GM12878 (cell line): Measurements from ENCODE around the gene CFAP54. TPM values are rescaled to one million over a fixed set of nuclear protein-coding genes. Genes with fewer than 3 reads are reported as not detected.

Experiments
- ATAC-seq: fragments of 200-7000 bp; cut with Tn5 transposase; 3 replicates; pipeline ENCODE4 v1.9.1; 2020; ENCODE audit warnings: mild to moderate bottlenecking, moderate library complexity
- BruUV-seq: library from RNA; stranded (reverse); fragments of 400-500 nt; replicated peaks from 2 replicates; lab custom pipeline; 2021; lab: Mats Ljungman, UMichigan
- CTCF ChIA-PET: fragments of 300-600 bp; sonication (Branson Sonifier 250); formaldehyde crosslinking; extraction: SDS; loops from one replicate; lab custom pipeline; 2021; ENCODE audit warnings: inconsistent platforms; lab: Yijun Ruan, JAX
- POLR2A ChIA-PET: fragments of 350-600 bp; formaldehyde crosslinking; extraction: SDS; loops from one replicate; lab custom pipeline; 2021; ENCODE audit warnings: inconsistent platforms; lab: Charles Lee
- RAD21 ChIA-PET: fragments of 300-600 bp; sonication (Branson Sonifier 250); formaldehyde crosslinking; loops from one replicate; lab custom pipeline; 2023; ENCODE audit warnings: antibody characterized with exemption; ENCODE audit not compliant: unreplicated experiment; lab: Charles Lee
- SMC1A ChIA-PET: fragments of 300-600 bp; sonication (Branson Sonifier 250); formaldehyde crosslinking; loops from one replicate; lab custom pipeline; 2023; ENCODE audit not compliant: unreplicated experiment, uncharacterized antibody; lab: Charles Lee
- DNase-seq: peaks from one replicate; pipeline ENCODE4 v3.0.0-alpha.2; 2011; ENCODE audit warnings: low read depth, low spot score
- FAIRE-seq: peaks from 3 replicates; lab custom pipeline; 2011; peaks lifted over from hg19 to GRCh38; lab: Jason Lieb, UNC
- H2AFZ ChIP-seq: 2 replicates; pipeline ENCODE4 v1.6.0; 2011; ENCODE audit warnings: low read depth, low read length, control low read depth; ENCODE audit not compliant: control insufficient read depth
- H3K27ac ChIP-seq: 2 replicates; pipeline ENCODE4 v1.5.1; 2011; ENCODE audit warnings: control low read depth; ENCODE audit not compliant: control insufficient read depth, insufficient read depth
- H3K27me3 ChIP-seq, 2 experiments: replicated peaks in 1 of 2; 2 replicates each; pipeline versions ENCODE4 v1.6.0 to v1.6.1; 2011; ENCODE audit warnings: low read length in 1 of 2; ENCODE audit not compliant: control insufficient read depth in 2 of 2, insufficient read depth in 2 of 2
- H3K36me3 ChIP-seq, 2 experiments: 2 replicates each; pipeline ENCODE4 v1.5.1; 2011; ENCODE audit warnings: low read length in 1 of 2; ENCODE audit not compliant: control insufficient read depth in 2 of 2, insufficient read depth in 2 of 2
- H3K4me1 ChIP-seq: 2 replicates; pipeline ENCODE4 v1.6.1; 2011; ENCODE audit warnings: mild to moderate bottlenecking, low read length, moderate library complexity, mixed read lengths; ENCODE audit not compliant: control insufficient read depth, insufficient read depth
- H3K4me2 ChIP-seq: 2 replicates; pipeline ENCODE4 v1.6.0; 2011; ENCODE audit warnings: control low read depth; ENCODE audit not compliant: control insufficient read depth, insufficient read depth
- H3K4me3 ChIP-seq: fragments of 200-600 bp; sonication (generic); 2 replicates; pipeline ENCODE4 v1.5.1; 2016
- H3K79me2 ChIP-seq: 2 replicates; pipeline ENCODE4 v1.6.0; 2011; ENCODE audit warnings: low read length; ENCODE audit not compliant: control insufficient read depth, insufficient read depth
- H3K9ac ChIP-seq: 2 replicates; pipeline ENCODE4 v1.8.0; 2011; ENCODE audit warnings: low read length, control low read depth, mixed read lengths; ENCODE audit not compliant: control insufficient read depth, insufficient read depth
- H3K9me3 ChIP-seq: replicated peaks from 3 replicates; pipeline ENCODE4 v1.5.1; 2011; ENCODE audit warnings: mild to moderate bottlenecking, low read length; ENCODE audit not compliant: control insufficient read depth, insufficient read depth
- H4K20me1 ChIP-seq: 2 replicates; pipeline ENCODE4 v1.6.0; 2011; ENCODE audit not compliant: control insufficient read depth, insufficient read depth
- CREB1 ChIP-seq: IDR thresholded peaks from 2 replicates; pipeline ENCODE4 v1.6.1; 2012; ENCODE audit warnings: low read depth, mild to moderate bottlenecking, inconsistent platforms
- EP300 ChIP-seq, 2 experiments: fragments of 150-350 bp in 1 of 2; IDR thresholded peaks; 2 replicates each; pipeline ENCODE4 v1.6.1; 2011 to 2012; ENCODE audit warnings: low read depth in 2 of 2, low read length in 2 of 2, borderline replicate concordance in 1 of 2, improper control_type of control experiment in 1 of 2, inconsistent platforms in 1 of 2; ENCODE audit not compliant: control insufficient read depth in 1 of 2
- ETV6 ChIP-seq, 2 experiments: fragments of 450-650 bp in 1 of 2; IDR thresholded peaks in 1 of 2; conservative IDR thresholded peaks in 1 of 2; 2 replicates each; pipeline ENCODE4 v1.6.1; 2014; ENCODE audit warnings: antibody characterized with exemption in 1 of 2, borderline replicate concordance in 1 of 2, low read depth in 1 of 2, mild to moderate bottlenecking in 1 of 2, moderate library complexity in 1 of 2
- FOXM1 ChIP-seq: IDR thresholded peaks from 2 replicates; pipeline ENCODE4 v1.6.1; 2012; ENCODE audit warnings: low read depth, mild to moderate bottlenecking, inconsistent platforms, low read length, moderate library complexity
- HDGF ChIP-seq: fragments of 450-650 bp; IDR thresholded peaks from 2 replicates; pipeline ENCODE4 v1.6.1; 2016; ENCODE audit warnings: antibody characterized with exemption
- MTA2 ChIP-seq: fragments of 450-650 bp; IDR thresholded peaks from 2 replicates; pipeline ENCODE4 v1.6.1; 2016; ENCODE audit warnings: low read depth, mild to moderate bottlenecking, moderate library complexity
- MTA3 ChIP-seq: IDR thresholded peaks from 2 replicates; pipeline ENCODE4 v1.6.1; 2012; ENCODE audit warnings: low read length, inconsistent platforms, borderline replicate concordance
- NFIC ChIP-seq: IDR thresholded peaks from 2 replicates; pipeline ENCODE4 v1.6.1; 2012; ENCODE audit warnings: low read depth, mild to moderate bottlenecking, inconsistent platforms, low read length, moderate library complexity
- RELA ChIP-seq: fragments of 450-650 bp; IDR thresholded peaks from 2 replicates; pipeline ENCODE4 v1.8.0; 2014; ENCODE audit warnings: borderline replicate concordance; ENCODE audit not compliant: partially characterized antibody
- TARDBP ChIP-seq: IDR thresholded peaks from 2 replicates; pipeline ENCODE4 v1.6.1; 2016; ENCODE audit warnings: borderline replicate concordance
- YBX1 ChIP-seq: fragments of 450-650 bp; IDR thresholded peaks from 2 replicates; pipeline ENCODE4 v1.6.1; 2016; ENCODE audit warnings: antibody characterized with exemption
- YY1 ChIP-seq: IDR thresholded peaks from 2 replicates; pipeline ENCODE4 v1.6.1; 2011; ENCODE audit warnings: low read depth, mild to moderate bottlenecking, low read length
- ZNF24 ChIP-seq: fragments of 450-650 bp; IDR thresholded peaks from 2 replicates; pipeline ENCODE4 v1.6.1; 2017; ENCODE audit warnings: antibody characterized with exemption, mild to moderate bottlenecking
- ZNF274 ChIP-seq: IDR thresholded peaks from one replicate; pipeline ENCODE4 v1.8.0; 2011; ENCODE audit not compliant: insufficient read length, insufficient read depth
- WGBS: methylation state at CpG from one replicate; pipeline ENCODE4 v1.1.6; 2016; ENCODE audit warnings: low lambda C conversion rate; ENCODE audit not compliant: insufficient replicate concordance, insufficient coverage; ENCODE audit errors: missing lambda C conversion rate; 5-methylcytosine and 5-hydroxymethylcytosine counted together
- in situ Hi-C: fragments of 300-500 bp; cut with MboI; formaldehyde crosslinking; loops from 9 replicates; pipeline ENCODE4 v1.14.3; 2018; ENCODE audit warnings: mixed read lengths
- intact Hi-C: fragments of 100-400 bp; cut with micrococcal nuclease; formaldehyde crosslinking; loops from one replicate; pipeline ENCODE4 v1.14.2; 2022; ENCODE audit not compliant: unreplicated experiment
- polyA plus RNA-seq, 11 experiments: library from polyadenylated mRNA; depleted of rRNA in 4 of 11; unstranded in 6 of 11; stranded (reverse) in 5 of 11; fragments of >200 nt; fragmentation: Nextera tagmentation in 4 of 11; fragmentation: Illumina TruSeq in 1 of 11; extraction: Ambion mirVana in 4 of 11; extraction: Trizol in 1 of 11; gene quantifications; 1 replicate in 1 of 11; 2 replicates in 10 of 11; pipeline versions ENCODE4 v1.2.1 to v1.2.3, GENCODE V29; 2011 to 2016; ENCODE audit warnings: inconsistent platforms in 2 of 11, missing spikeins in 2 of 11, low read depth in 1 of 11
- total RNA-seq, 4 experiments: library from RNA; depleted of rRNA in 3 of 4; stranded (reverse); fragments of >200 nt in 3 of 4; fragmentation: Illumina TruSeq in 1 of 4; extraction: Trizol in 1 of 4; gene quantifications; 2 replicates each; pipeline versions ENCODE4 v1.2.1 to v1.2.3, GENCODE V29; 2013 to 2021
- TF ChIP-seq, protein P1 (sequence below): fragments of 150-350 bp; IDR thresholded peaks from 2 replicates; pipeline ENCODE4 v1.6.1; 2014; ENCODE audit warnings: mild to moderate bottlenecking, low read depth, low read length
- TF ChIP-seq, protein P2 (sequence below): fragments of 450-650 bp; IDR thresholded peaks from 2 replicates; pipeline ENCODE4 v1.6.1; 2016; ENCODE audit warnings: mild to moderate bottlenecking
- TF ChIP-seq, protein P3 (sequence below): fragments of 450-650 bp; IDR thresholded peaks from 2 replicates; pipeline ENCODE4 v1.6.1; 2017; ENCODE audit warnings: mild to moderate bottlenecking, low read depth, inconsistent platforms; ENCODE audit not compliant: poor library complexity, severe bottlenecking

The CFAP54 gene
- total and polyA plus RNA-seq, 10 of the 15 experiments (the other 5 are each of a cell fraction or from before 2014, with no cell fraction given), result 0.19 to 1.5 (median 0.56) TPM

DNA sequence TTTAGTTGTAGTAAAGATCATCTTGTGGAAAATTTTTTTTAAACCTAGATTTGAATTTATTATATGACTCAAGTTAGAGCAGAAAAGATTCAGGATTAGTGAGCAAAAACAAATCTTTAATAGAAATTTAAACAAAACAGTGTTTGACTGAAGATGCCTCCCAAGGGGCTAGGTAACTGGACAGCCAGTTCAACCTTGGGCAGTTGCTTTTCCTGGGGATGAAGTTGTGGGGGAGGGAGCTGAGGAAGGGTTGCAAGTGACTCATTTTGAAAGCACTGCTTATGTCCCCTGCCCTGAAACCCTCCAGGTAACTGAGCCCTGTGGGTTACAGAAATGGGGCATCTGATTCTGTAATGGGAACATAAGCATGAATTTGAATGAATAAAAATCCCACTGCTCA is 13.1 kb downstream of the CFAP54 start (continued):
- TF ChIP-seq, protein P1, sequence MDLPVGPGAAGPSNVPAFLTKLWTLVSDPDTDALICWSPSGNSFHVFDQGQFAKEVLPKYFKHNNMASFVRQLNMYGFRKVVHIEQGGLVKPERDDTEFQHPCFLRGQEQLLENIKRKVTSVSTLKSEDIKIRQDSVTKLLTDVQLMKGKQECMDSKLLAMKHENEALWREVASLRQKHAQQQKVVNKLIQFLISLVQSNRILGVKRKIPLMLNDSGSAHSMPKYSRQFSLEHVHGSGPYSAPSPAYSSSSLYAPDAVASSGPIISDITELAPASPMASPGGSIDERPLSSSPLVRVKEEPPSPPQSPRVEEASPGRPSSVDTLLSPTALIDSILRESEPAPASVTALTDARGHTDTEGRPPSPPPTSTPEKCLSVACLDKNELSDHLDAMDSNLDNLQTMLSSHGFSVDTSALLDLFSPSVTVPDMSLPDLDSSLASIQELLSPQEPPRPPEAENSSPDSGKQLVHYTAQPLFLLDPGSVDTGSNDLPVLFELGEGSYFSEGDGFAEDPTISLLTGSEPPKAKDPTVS, result no peak
- TF ChIP-seq RELA (no peak), MTA3 (peak; percentile 73; the same call in 1 of the 2 replicates), YY1 (no peak)

DNA sequence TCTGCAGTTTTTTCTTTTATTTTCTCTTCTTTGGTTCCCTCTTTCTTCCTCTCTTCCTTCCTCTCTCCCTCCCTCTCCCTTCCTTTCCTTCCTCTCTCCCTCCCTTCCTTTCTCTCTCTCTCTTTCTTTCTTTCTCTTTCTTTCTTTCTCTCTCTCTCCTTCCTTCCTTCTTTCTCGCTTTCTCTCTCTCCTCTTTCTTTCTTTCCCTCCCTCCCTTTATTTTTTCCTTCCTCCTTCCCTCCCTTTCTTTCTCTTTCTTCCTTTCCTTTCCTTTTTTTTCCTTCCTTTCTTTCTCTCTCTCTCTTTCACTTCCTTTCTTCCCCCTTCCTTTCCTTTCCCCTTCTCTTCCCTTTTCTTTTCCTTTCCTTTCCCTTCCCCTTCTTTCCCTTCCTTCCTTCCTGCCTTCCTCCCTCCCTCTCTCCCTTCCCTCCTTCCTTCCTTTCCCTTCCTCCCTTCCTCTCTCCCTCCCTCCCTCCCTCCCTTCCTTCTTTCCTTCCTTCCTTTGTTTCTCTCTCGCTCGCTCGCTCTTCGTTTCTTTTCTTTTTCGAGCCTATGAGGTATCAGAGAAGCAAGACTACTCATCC is 13.7 kb downstream of the CFAP54 start:
- in situ Hi-C loops (no loop called here), intact Hi-C loops (loop anchor here (1.0 to 5.0 kb wide), 2 partner anchors 46 to 102 kb away; no protein-coding TSS in a partner anchor)
- peak overlapping the region; percentile 62 for H3K27ac ChIP-seq
- TF ChIP-seq EP300 (IDR thresholded peaks at IDR 0.05; ENCODE audit: borderline replicate concordance in 1 of 2, control insufficient read depth in 1 of 2, low read depth in 2 of 2, low read length in 2 of 2), result no peak
- TF ChIP-seq ZNF24, result no peak
- no peak for TF ChIP-seq ZNF274
- no peak for TF ChIP-seq TARDBP
- TF ChIP-seq NFIC, result no peak
- TF ChIP-seq HDGF, result 0 out of 2 replicates have a peak, but pooled peaks have one; percentile 69
- TF ChIP-seq FOXM1, result no peak
- TF ChIP-seq, protein P2, sequence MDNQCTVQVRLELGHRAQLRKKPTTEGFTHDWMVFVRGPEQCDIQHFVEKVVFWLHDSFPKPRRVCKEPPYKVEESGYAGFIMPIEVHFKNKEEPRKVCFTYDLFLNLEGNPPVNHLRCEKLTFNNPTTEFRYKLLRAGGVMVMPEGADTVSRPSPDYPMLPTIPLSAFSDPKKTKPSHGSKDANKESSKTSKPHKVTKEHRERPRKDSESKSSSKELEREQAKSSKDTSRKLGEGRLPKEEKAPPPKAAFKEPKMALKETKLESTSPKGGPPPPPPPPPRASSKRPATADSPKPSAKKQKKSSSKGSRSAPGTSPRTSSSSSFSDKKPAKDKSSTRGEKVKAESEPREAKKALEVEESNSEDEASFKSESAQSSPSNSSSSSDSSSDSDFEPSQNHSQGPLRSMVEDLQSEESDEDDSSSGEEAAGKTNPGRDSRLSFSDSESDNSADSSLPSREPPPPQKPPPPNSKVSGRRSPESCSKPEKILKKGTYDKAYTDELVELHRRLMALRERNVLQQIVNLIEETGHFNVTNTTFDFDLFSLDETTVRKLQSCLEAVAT, result peak; percentile 57; the same call in 1 of the 2 replicates
- TF ChIP-seq CREB1, result no peak
- no peak for TF ChIP-seq RELA
- TF ChIP-seq ETV6 (conservative IDR thresholded peaks at IDR 0.05 in 1 of 2, IDR thresholded peaks at IDR 0.05 in 1 of 2; ENCODE audit: borderline replicate concordance in 1 of 2, low read depth in 1 of 2), result no peak
- 0 out of 2 replicates have a peak, but pooled peaks have one; percentile 77 for TF ChIP-seq YBX1
- peak; percentile 44 for TF ChIP-seq MTA2
- TF ChIP-seq, protein P3, sequence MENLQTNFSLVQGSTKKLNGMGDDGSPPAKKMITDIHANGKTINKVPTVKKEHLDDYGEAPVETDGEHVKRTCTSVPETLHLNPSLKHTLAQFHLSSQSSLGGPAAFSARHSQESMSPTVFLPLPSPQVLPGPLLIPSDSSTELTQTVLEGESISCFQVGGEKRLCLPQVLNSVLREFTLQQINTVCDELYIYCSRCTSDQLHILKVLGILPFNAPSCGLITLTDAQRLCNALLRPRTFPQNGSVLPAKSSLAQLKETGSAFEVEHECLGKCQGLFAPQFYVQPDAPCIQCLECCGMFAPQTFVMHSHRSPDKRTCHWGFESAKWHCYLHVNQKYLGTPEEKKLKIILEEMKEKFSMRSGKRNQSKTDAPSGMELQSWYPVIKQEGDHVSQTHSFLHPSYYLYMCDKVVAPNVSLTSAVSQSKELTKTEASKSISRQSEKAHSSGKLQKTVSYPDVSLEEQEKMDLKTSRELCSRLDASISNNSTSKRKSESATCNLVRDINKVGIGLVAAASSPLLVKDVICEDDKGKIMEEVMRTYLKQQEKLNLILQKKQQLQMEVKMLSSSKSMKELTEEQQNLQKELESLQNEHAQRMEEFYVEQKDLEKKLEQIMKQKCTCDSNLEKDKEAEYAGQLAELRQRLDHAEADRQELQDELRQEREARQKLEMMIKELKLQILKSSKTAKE, result peak; percentile 6

More for the DNA sequence above, 13.7 kb downstream of the CFAP54 start:
- ChIA-PET RAD21 (interaction anchor here (0.9 to 4.9 kb wide), 8 partner anchors 11 to 287 kb away, joined by 3 to 57 read pairs (median 5); partner anchors contain the start of gene CFAP54), POLR2A (interaction anchor here (0.6 to 1.7 kb wide), 3 partner anchors 14 to 307 kb away, joined by 3 to 7 read pairs (median 5); no protein-coding TSS in a partner anchor), CTCF (interaction anchor here (0.6 to 4.9 kb wide), 10 partner anchors 12 to 445 kb away, joined by 3 to 70 read pairs (median 4); partner anchors contain the start of gene CFAP54), SMC1A (interaction anchor here (1.1 to 5.1 kb wide), 9 partner anchors 12 to 106 kb away, joined by 3 to 87 read pairs (median 4); partner anchors contain the start of gene CFAP54)
- whole genome bisulfite sequencing, result 81% methylated on average over 6 of the region's 6 CpGs
- FAIRE-seq, result no peak
- no peak for DNase-seq
- no peaks in the 10 kb centered on the region for H3K36me3 ChIP-seq
- H4K20me1 ChIP-seq, result no peaks in the 10 kb centered on the region
- no peaks in the 10 kb centered on the region for H3K79me2 ChIP-seq
- no peak overlapping the region for H3K4me3 ChIP-seq
- H3K9ac ChIP-seq, result no peak overlapping the region
- peak overlapping the region; percentile 93 for H3K4me2 ChIP-seq
- no peaks in the 10 kb centered on the region for H3K27me3 ChIP-seq
- no TSS peak for BruUV-seq
- no peak for ATAC-seq
- H3K4me1 ChIP-seq, result peaks cover 30% of the 10 kb centered on the region
- H2AFZ ChIP-seq, result no peak overlapping the region; the same call in 1 of the 2 replicates
- H3K9me3 ChIP-seq, result no peaks in the 10 kb centered on the region; the same call in 2 of the 3 replicates
